Colonic mucosa (tissue), 4 donors: ENCODE measurements around the gene NOD1. TPM values are rescaled to one million over a fixed set of nuclear protein-coding genes. Genes with fewer than 3 reads are reported as not detected.
A peak's percentile ranks its signal among the peaks of the same experiment; 100 is the strongest.

Experiments
- DNase-seq: peaks from one replicate; pipeline ENCODE4 v3.0.0-alpha.2; 2020
- H3K27ac ChIP-seq: fragments of 200-600 bp; one replicate; pipeline ENCODE4 v1.8.0; 2021
- H3K27me3 ChIP-seq: fragments of 200-600 bp; one replicate; pipeline ENCODE4 v1.8.0; 2021
- H3K36me3 ChIP-seq: fragments of 200-600 bp; one replicate; pipeline ENCODE4 v1.8.0; 2021
- H3K4me1 ChIP-seq: fragments of 200-600 bp; one replicate; pipeline ENCODE4 v1.8.0; 2021; ENCODE audit warnings: mild to moderate bottlenecking
- H3K4me3 ChIP-seq: fragments of 200-600 bp; one replicate; pipeline ENCODE4 v1.8.0; 2021
- H3K9ac ChIP-seq, 2 donors: one replicate each; pipeline ENCODE4 v1.7.0; 2013; ENCODE audit warnings: control low read depth in 2 of 2, low read depth in 2 of 2, low read length in 2 of 2
- H3K9me3 ChIP-seq: fragments of 200-600 bp; one replicate; pipeline ENCODE4 v1.8.0; 2021
- CTCF ChIP-seq: fragments of 200-600 bp; IDR thresholded peaks from one replicate; pipeline ENCODE4 v1.8.0; 2022; ENCODE audit warnings: antibody characterized with exemption, mild to moderate bottlenecking
- intact Hi-C: fragments of 100-400 bp; cut with DNase I; formaldehyde crosslinking; loops from one replicate; pipeline ENCODE4 v1.14.1; 2022
- total RNA-seq, 2 donors: library from RNA; stranded (reverse); fragmentation: NEBNext Ultra II Directional in 1 of 2; extraction: Animal tissue kit (Norgen Biotek cat#: 25700) in 1 of 2; gene quantifications; one replicate each; pipeline ENCODE4 v1.2.1, GENCODE V29; 2021
- donor health status: healthy.
- donor health status: DM: no; HTN: no; CAD: no.
- donor health status: DM: no; HTN: no; CAD: no.

Gene NOD1
- total RNA-seq, 2 donors from 2014 or later: 9.5 to 14.0 TPM

GRCh38 chr7:30473903-30474302 lies 4.7 kb downstream of the NOD1 start:
- DNase-seq: no peak
- Histone ChIP-seq H3K27ac (no peak overlapping the region), H3K4me3 (no peak overlapping the region), H3K9ac (no peak overlapping the region), H3K36me3 (no peaks in the 10 kb centered on the region), H3K27me3 (no peaks in the 10 kb centered on the region), H3K4me1 (peaks cover 14% of the 10 kb centered on the region), H3K9me3 (no peaks in the 10 kb centered on the region)
- TF ChIP-seq CTCF: no peak
- intact Hi-C loops: no loop called here

- H3K27ac ChIP-seq: no peak overlapping the region
- H3K9ac ChIP-seq: peak overlapping the region in 1 of 2 donors; percentile 6
- no peaks in the 10 kb centered on the region for H3K27me3 ChIP-seq
- H3K4me3 ChIP-seq: no peak overlapping the region
- no peaks in the 10 kb centered on the region for H3K36me3 ChIP-seq
- intact Hi-C loops: no loop called here
- no peaks in the 10 kb centered on the region for H3K9me3 ChIP-seq
- no peak for DNase-seq
- peaks cover 14% of the 10 kb centered on the region for H3K4me1 ChIP-seq
- no peak for TF ChIP-seq CTCF
Observed at GRCh38 chr7:30472784-30473775, 5.5 kb downstream of the NOD1 start.

- Histone ChIP-seq H3K4me3 (no peak overlapping the region), H3K9me3 (no peaks in the 10 kb centered on the region), H3K36me3 (no peaks in the 10 kb centered on the region), H3K27me3 (no peaks in the 10 kb centered on the region), H3K4me1 (peaks cover 11% of the 10 kb centered on the region), H3K27ac (no peak overlapping the region), H3K9ac (peak overlapping the region in 1 of 2 donors; percentile 6)
- no peak for TF ChIP-seq CTCF
- no peak for DNase-seq
- intact Hi-C loops: no loop called here
Observed at GRCh38 chr7:30472081-30472783, 6.4 kb downstream of the NOD1 start.

- intact Hi-C loops: no loop called here
- Histone ChIP-seq H3K9me3 (no peaks in the 10 kb centered on the region), H3K4me3 (no peak overlapping the region), H3K4me1 (peaks cover 10% of the 10 kb centered on the region), H3K9ac (peak overlapping the region in 1 of 2 donors; percentile 27), H3K27ac (peak overlapping the region; percentile 41), H3K27me3 (no peaks in the 10 kb centered on the region), H3K36me3 (no peaks in the 10 kb centered on the region)
- TF ChIP-seq CTCF: no peak
- no peak for DNase-seq
Observed at GRCh38 chr7:30471205-30471604, 7.4 kb downstream of the NOD1 start.

GRCh38 chr7:30470771-30471170 lies 7.8 kb downstream of the NOD1 start:
- DNase-seq: peak; percentile 57
- peaks cover 10% of the 10 kb centered on the region for H3K4me1 ChIP-seq

More at GRCh38 chr7:30470771-30471170, 7.8 kb downstream of the NOD1 start:
- Histone ChIP-seq H3K9me3 (no peaks in the 10 kb centered on the region), H3K27me3 (no peaks in the 10 kb centered on the region), H3K27ac (peak overlapping the region; percentile 41), H3K4me3 (no peak overlapping the region), H3K9ac (peak overlapping the region in 1 of 2 donors; percentile 27), H3K36me3 (no peaks in the 10 kb centered on the region)
- intact Hi-C loops: no loop called here
- TF ChIP-seq CTCF: no peak
